Osteoblast (primary cell): ENCODE results near the gene VPS35L. TPM values are rescaled to one million over a fixed set of nuclear protein-coding genes. Genes with fewer than 3 reads are reported as not detected.

Experiments used
- DNase-seq: peaks from one replicate; pipeline ENCODE4 v3.0.0; 2011; ENCODE audit warnings: low spot score, mixed read lengths; ENCODE audit not compliant: insufficient read length; ENCODE audit errors: missing footprints
- H2AFZ ChIP-seq: 2 replicates; pipeline ENCODE4 v1.6.0; 2011; ENCODE audit warnings: mild to moderate bottlenecking, low read length
- H3K27ac ChIP-seq: 2 replicates; pipeline ENCODE4 v1.5.1; 2011; ENCODE audit warnings: mild to moderate bottlenecking, low read depth, low read length, moderate library complexity
- H3K27me3 ChIP-seq: 2 replicates; pipeline ENCODE4 v1.6.0; 2012; ENCODE audit warnings: mild to moderate bottlenecking, control low read depth, inconsistent platforms, low read length, moderate library complexity; ENCODE audit not compliant: insufficient read depth
- H3K36me3 ChIP-seq: 2 replicates; pipeline ENCODE4 v1.5.1; 2011; ENCODE audit warnings: mild to moderate bottlenecking, low read length, control low read depth, moderate library complexity; ENCODE audit not compliant: insufficient read depth
- H3K4me1 ChIP-seq: 2 replicates; pipeline ENCODE4 v1.5.1; 2011; ENCODE audit warnings: mild to moderate bottlenecking, low read length, control low read depth, moderate library complexity; ENCODE audit not compliant: insufficient read depth
- H3K4me2 ChIP-seq: 2 replicates; pipeline ENCODE4 v1.6.0; 2011; ENCODE audit warnings: mild to moderate bottlenecking, low read length; ENCODE audit not compliant: insufficient read depth
- H3K4me3 ChIP-seq: fragments of 200-600 bp; sonication (generic); 3 replicates; pipeline ENCODE4 v1.5.1; 2012; ENCODE audit warnings: mild to moderate bottlenecking, low read length, inconsistent platforms; ENCODE audit not compliant: insufficient read depth
- H3K79me2 ChIP-seq: 2 replicates; pipeline ENCODE4 v1.6.0; 2012; ENCODE audit warnings: mild to moderate bottlenecking, low read length, control low read depth, inconsistent platforms; ENCODE audit not compliant: insufficient read depth
- H3K9me3 ChIP-seq: 2 replicates; pipeline ENCODE4 v1.5.1; 2011; ENCODE audit warnings: low read depth, low read length, control low read depth
- H4K20me1 ChIP-seq: 2 replicates; pipeline ENCODE4 v1.6.0; 2012; ENCODE audit warnings: mild to moderate bottlenecking, low read length, control low read depth; ENCODE audit not compliant: insufficient read depth
- CTCF ChIP-seq: IDR thresholded peaks from 2 replicates; pipeline ENCODE4 v1.5.1; 2011; ENCODE audit warnings: mild to moderate bottlenecking, low read depth, low read length, moderate library complexity; ENCODE audit errors: extremely low read depth
- total RNA-seq: library from RNA; depleted of rRNA; stranded (reverse); fragments of >200 nt; gene quantifications from 2 replicates; pipeline ENCODE4 v1.2.3, GENCODE V29; 2012

The VPS35L gene
- total RNA-seq, 1 donor: 64.8 TPM

GRCh38 chr16:19666477-19666876 is 111.0 kb downstream of the VPS35L start:
- no peak for TF ChIP-seq CTCF
- Histone ChIP-seq H3K4me1 (no peaks in the 10 kb centered on the region), H4K20me1 (no peaks in the 10 kb centered on the region), H2AFZ (no peak overlapping the region), H3K4me2 (no peak overlapping the region), H3K9me3 (no peaks in the 10 kb centered on the region), H3K27ac (no peak overlapping the region), H3K79me2 (no peaks in the 10 kb centered on the region), H3K36me3 (peaks cover 6% of the 10 kb centered on the region), H3K4me3 (no peak overlapping the region), H3K27me3 (no peaks in the 10 kb centered on the region)
- no peak for DNase-seq

- TF ChIP-seq CTCF: no peak
- no peak overlapping the region for H3K4me3 ChIP-seq
- H3K79me2 ChIP-seq: no peaks in the 10 kb centered on the region
- H3K9me3 ChIP-seq: no peaks in the 10 kb centered on the region
- peaks cover 21% of the 10 kb centered on the region for H3K36me3 ChIP-seq
- peaks cover 3% of the 10 kb centered on the region for H4K20me1 ChIP-seq
- H2AFZ ChIP-seq: no peak overlapping the region
- no peak for DNase-seq
- H3K4me2 ChIP-seq: no peak overlapping the region
- H3K27me3 ChIP-seq: no peaks in the 10 kb centered on the region
- H3K27ac ChIP-seq: no peak overlapping the region
- peaks cover 4% of the 10 kb centered on the region for H3K4me1 ChIP-seq
These were observed 116.9 kb downstream of the VPS35L start for GRCh38 chr16:19672378-19672777.

- H3K9me3 ChIP-seq: no peaks in the 10 kb centered on the region
- peaks cover 4% of the 10 kb centered on the region for H3K4me1 ChIP-seq
- no peak overlapping the region for H3K27ac ChIP-seq
- no peaks in the 10 kb centered on the region for H3K27me3 ChIP-seq
- H3K4me3 ChIP-seq: no peak overlapping the region
- peaks cover 3% of the 10 kb centered on the region for H4K20me1 ChIP-seq
- no peak overlapping the region for H3K4me2 ChIP-seq
- no peak overlapping the region for H2AFZ ChIP-seq
- no peak for DNase-seq
- no peak for TF ChIP-seq CTCF
- H3K79me2 ChIP-seq: no peaks in the 10 kb centered on the region
- H3K36me3 ChIP-seq: peaks cover 32% of the 10 kb centered on the region
These were observed 119.0 kb downstream of the VPS35L start for GRCh38 chr16:19674485-19674884.

GRCh38 chr16:19677402-19677801 is 121.9 kb downstream of the VPS35L start:
- H3K27ac ChIP-seq: no peak overlapping the region

More at GRCh38 chr16:19677402-19677801, 121.9 kb downstream of the VPS35L start:
- Histone ChIP-seq H3K79me2 (no peaks in the 10 kb centered on the region), H3K9me3 (no peaks in the 10 kb centered on the region), H3K4me3 (no peak overlapping the region), H3K36me3 (peaks cover 25% of the 10 kb centered on the region), H3K4me1 (peaks cover 2% of the 10 kb centered on the region), H3K4me2 (no peak overlapping the region), H4K20me1 (peaks cover 3% of the 10 kb centered on the region), H2AFZ (no peak overlapping the region), H3K27me3 (no peaks in the 10 kb centered on the region)
- no peak for TF ChIP-seq CTCF
- DNase-seq: no peak
